Calu3 (cell line): ENCODE results near the gene RETREG1. TPM values are rescaled to one million over a fixed set of nuclear protein-coding genes. Genes with fewer than 3 reads are reported as not detected.

ENCODE experiments used
- BruUV-seq: library from RNA; stranded (reverse); fragments of 400-500 nt; replicated peaks from 2 replicates; lab custom pipeline; 2021; lab: Mats Ljungman, UMichigan
- CTCF ChIA-PET: fragments of 300-600 bp; sonication (Branson Sonifier 250); formaldehyde crosslinking; loops from one replicate; lab custom pipeline; 2022; ENCODE audit warnings: antibody characterized with exemption; lab: Charles Lee
- DNase-seq: peaks from one replicate; pipeline ENCODE4 v3.0.0; 2022
- H3K27ac Mint-ChIP-seq: one replicate; pipeline ENCODE4 v1.8.0; 2022; ENCODE audit warnings: mixed read lengths; ENCODE audit not compliant: unreplicated experiment
- H3K27me3 Mint-ChIP-seq: one replicate; pipeline ENCODE4 v1.8.0; 2022; ENCODE audit warnings: mixed read lengths; ENCODE audit not compliant: unreplicated experiment
- H3K36me3 Mint-ChIP-seq: one replicate; pipeline ENCODE4 v1.8.0; 2022; ENCODE audit warnings: mild to moderate bottlenecking, moderate library complexity, mixed read lengths; ENCODE audit not compliant: insufficient read depth, unreplicated experiment
- H3K4me1 Mint-ChIP-seq: one replicate; pipeline ENCODE4 v1.8.0; 2022; ENCODE audit warnings: mild to moderate bottlenecking, low read depth, mixed read lengths; ENCODE audit not compliant: unreplicated experiment
- H3K4me3 Mint-ChIP-seq: one replicate; pipeline ENCODE4 v1.8.0; 2022; ENCODE audit warnings: mild to moderate bottlenecking, low read depth, moderate library complexity, mixed read lengths; ENCODE audit not compliant: unreplicated experiment
- H3K9me3 Mint-ChIP-seq: one replicate; pipeline ENCODE4 v1.8.0; 2022; ENCODE audit warnings: low read depth, mixed read lengths; ENCODE audit not compliant: unreplicated experiment
- CTCF ChIP-seq: fragments of 200-600 bp; IDR thresholded peaks from one replicate; pipeline ENCODE4 v1.8.0; 2022; ENCODE audit warnings: antibody characterized with exemption; ENCODE audit not compliant: unreplicated experiment
- intact Hi-C: fragments of 100-400 bp; cut with micrococcal nuclease; formaldehyde crosslinking; loops from one replicate; pipeline ENCODE4 v1.10.0; 2022; ENCODE audit not compliant: unreplicated experiment
- total RNA-seq: library from RNA; stranded (reverse); gene quantifications from 2 replicates; pipeline ENCODE4 v1.2.3, GENCODE V29; 2022

Gene RETREG1
- total RNA-seq, 1 experiment from 2014 or later: 12.0 TPM

DNA sequence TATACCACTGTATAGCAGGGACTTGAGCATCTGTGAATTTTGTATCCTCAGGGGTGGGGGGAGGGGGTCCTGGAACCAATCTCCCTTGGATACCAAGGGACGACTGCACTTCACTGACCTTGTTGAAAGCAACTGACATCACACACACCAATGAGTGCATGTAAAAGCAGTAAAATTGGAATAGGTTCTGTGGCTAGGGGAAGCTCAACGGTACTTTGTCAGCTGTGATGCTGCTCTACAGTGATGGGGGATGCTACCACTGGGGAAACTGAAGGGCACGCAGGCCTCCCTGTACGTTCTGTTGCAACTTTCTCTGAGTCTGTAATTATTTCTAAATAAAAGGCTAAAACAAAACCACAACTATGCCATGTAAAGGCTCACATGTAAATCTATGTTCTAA, 47.0 kb upstream of the RETREG1 start:
- Mint-ChIP-seq H3K4me1 (no peaks in the 10 kb centered on the region), H3K9me3 (no peaks in the 10 kb centered on the region), H3K27me3 (no peaks in the 10 kb centered on the region), H3K36me3 (peaks cover 64% of the 10 kb centered on the region), H3K4me3 (no peak overlapping the region), H3K27ac (no peak overlapping the region)
- no TSS peak for BruUV-seq
- no peak for DNase-seq
- CTCF ChIA-PET: no interaction called here
- intact Hi-C loops: no loop called here
- TF ChIP-seq CTCF: no peak

DNA sequence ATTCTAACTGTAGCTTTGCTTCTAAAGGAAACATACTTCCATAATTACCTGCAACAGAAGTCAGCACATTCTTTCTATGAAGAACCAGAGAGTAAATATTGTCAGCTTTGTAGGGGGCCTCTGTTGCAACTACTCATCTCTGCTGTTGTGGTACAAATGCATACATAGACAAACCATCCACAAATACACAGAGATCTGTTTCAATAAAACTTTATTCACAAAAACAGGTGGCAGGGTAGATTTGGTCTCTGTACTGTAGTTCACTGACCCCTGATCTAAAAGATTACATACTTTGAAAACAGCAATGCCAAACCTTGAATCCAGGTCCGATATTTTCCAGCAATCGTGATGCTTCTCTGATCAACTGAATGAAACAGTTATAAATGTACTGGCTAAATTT, 44.9 kb upstream of the RETREG1 start:
- CTCF ChIA-PET: interaction anchor here (0.6 kb wide), 1 partner anchor 40 kb away, joined by 3 read pairs; no protein-coding TSS in a partner anchor
- no TSS peak for BruUV-seq
- Mint-ChIP-seq H3K27ac (no peak overlapping the region), H3K9me3 (no peaks in the 10 kb centered on the region), H3K27me3 (peaks cover 8% of the 10 kb centered on the region), H3K4me3 (no peak overlapping the region), H3K36me3 (peaks cover 43% of the 10 kb centered on the region), H3K4me1 (no peaks in the 10 kb centered on the region)
- intact Hi-C loops: no loop called here
- no peak for DNase-seq
- TF ChIP-seq CTCF: no peak

- no peak overlapping the region for H3K27ac Mint-ChIP-seq
These were observed 44.2 kb upstream of the RETREG1 start for GRCh38 chr5:16660982-16661381.

DNA sequence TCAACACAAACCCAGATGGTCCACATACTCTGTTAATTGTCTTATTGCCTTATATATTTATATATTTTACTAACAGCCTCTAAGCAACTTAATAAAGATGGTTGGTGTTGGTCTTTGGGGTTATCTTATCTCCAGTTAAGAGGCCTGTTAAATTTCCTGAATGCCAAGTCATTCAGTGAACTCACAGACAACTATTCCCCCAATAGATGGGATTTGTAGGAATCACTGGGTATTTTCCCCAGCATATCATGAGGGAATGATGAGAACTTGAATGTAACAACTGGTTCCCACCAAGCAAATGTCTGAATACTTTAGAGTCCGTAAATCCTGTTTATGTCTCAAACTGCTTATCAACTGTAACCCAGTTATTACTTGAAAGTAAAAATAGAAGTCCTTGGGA, 42.7 kb upstream of the RETREG1 start:
- no peak overlapping the region for H3K4me3 Mint-ChIP-seq
- no TSS peak for BruUV-seq
- peaks cover 10% of the 10 kb centered on the region for H3K27me3 Mint-ChIP-seq
- no peaks in the 10 kb centered on the region for H3K9me3 Mint-ChIP-seq
- no peak overlapping the region for H3K27ac Mint-ChIP-seq
- TF ChIP-seq CTCF: no peak
- no peaks in the 10 kb centered on the region for H3K4me1 Mint-ChIP-seq
- intact Hi-C loops: no loop called here
- CTCF ChIA-PET: no interaction called here
- H3K36me3 Mint-ChIP-seq: peaks cover 21% of the 10 kb centered on the region
- no peak for DNase-seq

More at GRCh38 chr5:16660982-16661381, 44.2 kb upstream of the RETREG1 start:
- H3K9me3 Mint-ChIP-seq: no peaks in the 10 kb centered on the region
- CTCF ChIA-PET: interaction anchor here (0.6 kb wide), 1 partner anchor 40 kb away, joined by 3 read pairs; no protein-coding TSS in a partner anchor
- TF ChIP-seq CTCF: no peak
- H3K4me1 Mint-ChIP-seq: no peaks in the 10 kb centered on the region
- peaks cover 10% of the 10 kb centered on the region for H3K27me3 Mint-ChIP-seq
- intact Hi-C loops: no loop called here
- no TSS peak for BruUV-seq
- DNase-seq: no peak
- no peak overlapping the region for H3K4me3 Mint-ChIP-seq
- H3K36me3 Mint-ChIP-seq: peaks cover 36% of the 10 kb centered on the region
